HG02763 (cell line): ENCODE data around the gene TEKT1.

Experiments
- ATAC-seq: cut with Tn5 transposase; IDR thresholded peaks from one replicate; pipeline ENCODE4 v1.9.1; 2021; ENCODE audit warnings: mild to moderate bottlenecking, moderate library complexity; ENCODE audit not compliant: unreplicated experiment

The TEKT1 gene

DNA sequence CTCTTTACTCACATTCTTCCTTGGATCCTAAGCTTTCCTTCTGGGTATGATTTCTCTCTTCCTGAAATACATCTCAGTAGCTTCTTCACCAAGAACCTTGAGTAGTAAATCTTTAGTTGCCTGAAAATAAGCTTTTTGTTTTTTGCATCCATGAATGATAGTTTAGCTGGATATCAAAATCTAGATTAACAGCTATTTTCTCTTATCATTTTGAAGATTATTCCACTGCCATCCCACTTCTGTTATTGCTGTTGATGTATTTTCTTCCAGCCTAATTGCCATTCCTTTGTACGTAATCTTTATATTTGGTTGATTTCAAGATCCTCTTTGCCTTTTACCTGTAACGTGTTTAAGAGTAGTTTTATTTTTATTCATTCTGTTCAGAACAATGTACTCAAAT lies 63.1 kb downstream of the TEKT1 start:
- no peak for ATAC-seq

- no peak for ATAC-seq
Observed at GRCh38 chr17:6761779-6762178, 69.8 kb downstream of the TEKT1 start.

- no peak for ATAC-seq
Observed at GRCh38 chr17:6757747-6758146, 73.8 kb downstream of the TEKT1 start.

- no peak for ATAC-seq
Observed at GRCh38 chr17:6756425-6757031, 75.0 kb downstream of the TEKT1 start.

DNA sequence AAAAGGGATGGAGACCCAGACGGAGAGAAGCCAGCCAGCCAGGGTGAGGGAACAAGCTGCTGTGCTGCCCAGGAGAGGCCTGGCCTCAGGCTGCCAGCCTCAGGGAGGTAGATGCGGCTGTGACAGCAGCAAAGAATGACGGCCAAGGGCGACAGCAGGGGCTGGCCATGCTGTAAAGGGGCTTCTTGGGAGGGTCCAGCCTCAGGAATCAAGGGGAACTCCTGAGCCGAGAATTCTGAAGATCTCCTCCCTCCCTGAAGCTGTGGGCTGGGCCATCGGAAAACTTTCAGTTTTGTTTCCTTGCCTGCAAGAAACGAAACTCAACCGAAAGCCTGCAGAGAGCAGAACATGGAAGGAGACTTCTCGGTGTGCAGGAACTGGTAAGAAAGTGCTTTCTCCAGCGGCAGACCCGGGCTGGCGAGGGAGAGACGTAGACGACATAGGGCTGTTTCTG lies 75.8 kb downstream of the TEKT1 start, which contains the start of gene XAF1:
Gene XAF1, plus strand, starts transcription at position 316 of the 454 bp plus-strand sequence. Its CDS starts 33 bp downstream, at position 349.
- ATAC-seq = no peak

DNA sequence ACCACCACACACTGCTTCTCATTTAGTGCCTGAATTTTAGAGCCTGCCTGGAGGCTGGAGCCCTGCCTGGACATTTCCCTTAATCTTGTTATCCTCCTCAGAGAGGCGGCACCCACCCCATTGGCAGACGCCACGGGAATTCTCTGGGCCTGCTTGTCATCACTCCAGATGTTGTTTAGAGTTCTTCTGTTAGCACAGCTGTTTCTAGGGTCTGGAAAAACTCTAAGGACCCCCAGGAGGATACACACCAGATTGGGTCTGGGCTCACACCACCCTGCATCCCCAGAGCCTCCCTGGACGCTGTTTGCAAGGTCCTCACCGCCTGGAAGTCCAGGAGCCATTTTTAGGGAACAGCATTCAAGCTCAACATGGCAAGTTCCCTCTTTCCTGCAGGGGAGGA lies 76.2 kb downstream of the TEKT1 start:
- ATAC-seq = no peak

DNA sequence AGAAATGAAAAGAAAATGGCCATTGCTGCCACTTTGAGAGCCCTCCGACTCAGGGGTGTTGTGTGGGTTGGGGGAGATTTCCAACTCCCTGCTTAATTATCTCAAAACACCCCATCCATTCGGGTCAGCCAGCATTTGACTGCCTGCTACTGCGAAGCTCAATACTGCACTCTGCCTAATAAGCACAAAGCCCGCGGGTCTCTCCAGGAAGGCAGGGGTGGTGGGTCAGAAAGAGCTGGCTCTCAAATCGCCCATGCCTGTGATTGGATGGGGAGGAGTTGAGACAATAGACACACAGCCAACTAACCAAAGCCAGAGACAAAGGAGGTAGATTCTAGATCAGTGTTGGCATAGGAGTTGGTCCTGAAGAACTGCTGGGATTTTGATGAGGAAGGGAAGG lies 78.0 kb downstream of the TEKT1 start:
- ATAC-seq = no peak

DNA sequence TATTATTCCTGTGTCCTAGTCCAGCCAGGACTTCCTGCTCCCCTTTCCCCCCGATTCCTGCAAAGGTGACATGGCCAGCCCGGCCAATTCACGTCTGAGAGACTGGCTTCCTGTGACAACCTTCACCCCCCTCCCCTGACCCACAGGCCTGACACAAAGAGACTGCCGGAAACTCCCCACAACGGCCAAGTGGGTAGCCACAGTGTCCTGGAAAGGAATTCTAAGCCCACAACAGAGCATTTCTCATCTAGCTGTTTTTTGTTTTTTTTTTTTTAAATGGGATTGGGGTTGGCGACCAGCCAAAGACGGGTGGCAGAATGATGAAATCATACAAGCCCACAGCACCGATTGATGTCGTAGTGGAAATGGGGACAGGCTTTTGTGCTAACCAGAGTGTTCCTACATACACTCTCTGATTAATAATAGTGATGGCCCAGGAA lies 78.5 kb downstream of the TEKT1 start:
- ATAC-seq = no peak

- ATAC-seq = no peak
Observed at GRCh38 chr17:6752068-6752909, 79.2 kb downstream of the TEKT1 start.

- no peak for ATAC-seq
Observed at GRCh38 chr17:6749519-6749918, 82.0 kb downstream of the TEKT1 start.

DNA sequence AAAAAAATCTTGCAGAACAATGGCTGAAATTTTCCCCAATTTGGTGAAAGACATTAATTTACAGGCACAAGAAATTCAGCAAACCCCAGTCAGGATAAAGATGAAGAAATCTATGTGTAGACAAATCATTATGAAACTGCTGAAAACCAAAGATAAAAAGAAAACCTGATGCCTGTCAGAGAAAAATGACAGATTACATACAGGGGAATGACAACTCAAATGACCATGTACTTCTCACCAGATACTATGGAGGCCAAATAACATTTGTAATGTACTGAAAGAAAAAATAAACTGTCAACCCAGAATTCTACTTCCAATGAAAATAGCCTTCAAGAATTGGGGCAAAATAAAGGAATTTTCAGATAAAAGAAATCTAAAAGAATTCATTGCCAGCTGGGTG lies 82.9 kb downstream of the TEKT1 start:
- ATAC-seq = no peak
